GM12892 (cell line): Measurements from ENCODE around the gene LEFTY2.
"Not testable (repeated sequence)": the region's sequence is repeated elsewhere in the genome, so short reads cannot be mapped to it uniquely, and the experiment has no call there.

ENCODE experiments used
- POLR2A ChIP-seq: IDR thresholded peaks from 2 replicates; pipeline ENCODE4 v1.6.1; 2011; ENCODE audit warnings: low read depth, low read length, control low read depth
- POLR2AphosphoS5 ChIP-seq: IDR thresholded peaks from 2 replicates; pipeline ENCODE4 v1.6.1; 2011; ENCODE audit warnings: low read depth, low read length, control low read depth
- TAF1 ChIP-seq: IDR thresholded peaks from 2 replicates; pipeline ENCODE4 v1.6.1; 2011; ENCODE audit warnings: low read depth, mild to moderate bottlenecking, control low read depth, low read length, borderline replicate concordance

- not testable (repeated sequence) for TF ChIP-seq POLR2AphosphoS5, POLR2A, TAF1
These were observed 34.1 kb upstream of the LEFTY2 start for GRCh38 chr1:225975146-225975545.
